HEK293T (cell line): ENCODE data around the gene ATP11A.

Experiments used
- BHLHE40 ChIP-seq: fragments of 450-650 bp; IDR thresholded peaks from 2 replicates; pipeline ENCODE4 v1.6.1; 2016; ENCODE audit warnings: mild to moderate bottlenecking, moderate library complexity, borderline replicate concordance
- CTBP1 ChIP-seq: fragments of 450-650 bp; IDR thresholded peaks from 2 replicates; pipeline ENCODE4 v1.6.1; 2016; ENCODE audit warnings: borderline replicate concordance
- ELF4 ChIP-seq: fragments of 450-650 bp; IDR thresholded peaks from 2 replicates; pipeline ENCODE4 v1.6.1; 2017; ENCODE audit warnings: antibody characterized with exemption
- FOXA1 ChIP-seq: fragments of 450-650 bp; IDR thresholded peaks from 2 replicates; pipeline ENCODE4 v1.6.1; 2016; ENCODE audit warnings: mild to moderate bottlenecking
- FOXM1 ChIP-seq: fragments of 450-650 bp; IDR thresholded peaks from 2 replicates; pipeline ENCODE4 v1.6.1; 2017; ENCODE audit warnings: mild to moderate bottlenecking, borderline replicate concordance
- HDGF ChIP-seq: fragments of 450-650 bp; IDR thresholded peaks from 2 replicates; pipeline ENCODE4 v1.6.1; 2017; ENCODE audit warnings: antibody characterized with exemption, borderline replicate concordance
- LEF1 ChIP-seq: fragments of 450-650 bp; IDR thresholded peaks from 2 replicates; pipeline ENCODE4 v1.6.1; 2017; ENCODE audit warnings: mild to moderate bottlenecking, borderline replicate concordance
- NFRKB ChIP-seq: fragments of 450-650 bp; IDR thresholded peaks from 2 replicates; pipeline ENCODE4 v1.6.1; 2016; ENCODE audit warnings: mild to moderate bottlenecking, moderate library complexity
- SP1 ChIP-seq: fragments of 450-650 bp; IDR thresholded peaks from 2 replicates; pipeline ENCODE4 v1.6.1; 2017
- SUZ12 ChIP-seq: fragments of 450-650 bp; IDR thresholded peaks from 2 replicates; pipeline ENCODE4 v1.6.1; 2016; ENCODE audit warnings: mild to moderate bottlenecking
- TARDBP ChIP-seq: fragments of 450-650 bp; IDR thresholded peaks from 2 replicates; pipeline ENCODE4 v1.6.1; 2016
- ZNF384 ChIP-seq: fragments of 450-650 bp; IDR thresholded peaks from 2 replicates; pipeline ENCODE4 v1.6.1; 2016
- TF ChIP-seq, protein P1 (sequence below): fragments of 450-650 bp; IDR thresholded peaks from 2 replicates; pipeline ENCODE4 v1.6.1; 2016

DNA sequence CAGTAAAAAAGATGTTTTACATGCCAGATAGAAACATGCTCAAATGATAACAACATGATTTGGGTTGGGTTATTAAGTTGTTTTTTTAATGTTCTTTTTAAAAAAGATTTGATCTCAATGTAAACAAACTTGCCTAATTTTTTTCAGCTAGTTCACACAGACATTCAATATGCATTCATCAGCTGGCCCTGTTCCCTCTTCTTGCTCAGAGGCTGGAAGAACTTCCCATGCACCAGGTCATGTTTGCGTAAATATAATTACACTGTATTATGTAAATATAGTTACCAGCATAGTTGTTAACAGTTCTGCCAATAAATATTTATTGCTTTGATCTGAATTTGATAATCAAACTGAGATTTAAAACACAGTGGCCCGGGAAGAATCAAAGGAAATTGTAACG is 70.6 kb downstream of the ATP11A start:
- TF ChIP-seq ZNF384 (no peak), LEF1 (no peak), CTBP1 (no peak), ELF4 (no peak), NFRKB (no peak), FOXM1 (no peak), FOXA1 (no peak), BHLHE40 (no peak), HDGF (no peak), SUZ12 (no peak), TARDBP (no peak), SP1 (no peak)
- TF ChIP-seq, protein P1, sequence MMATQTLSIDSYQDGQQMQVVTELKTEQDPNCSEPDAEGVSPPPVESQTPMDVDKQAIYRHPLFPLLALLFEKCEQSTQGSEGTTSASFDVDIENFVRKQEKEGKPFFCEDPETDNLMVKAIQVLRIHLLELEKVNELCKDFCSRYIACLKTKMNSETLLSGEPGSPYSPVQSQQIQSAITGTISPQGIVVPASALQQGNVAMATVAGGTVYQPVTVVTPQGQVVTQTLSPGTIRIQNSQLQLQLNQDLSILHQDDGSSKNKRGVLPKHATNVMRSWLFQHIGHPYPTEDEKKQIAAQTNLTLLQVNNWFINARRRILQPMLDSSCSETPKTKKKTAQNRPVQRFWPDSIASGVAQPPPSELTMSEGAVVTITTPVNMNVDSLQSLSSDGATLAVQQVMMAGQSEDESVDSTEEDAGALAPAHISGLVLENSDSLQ: no peak
